ENCODE data around the gene GPR89B. TPM values are rescaled to one million over a fixed set of nuclear protein-coding genes. Genes with fewer than 3 reads are reported as not detected.

Gene GPR89B
- total RNA-seq, result 15.6 and 20.9 TPM in 2 replicates

GRCh38 chr1:147928236-147929132 is at the start of gene GPR89B:
Gene GPR89B (plus strand): TSS chr1:147928420. CDS start chr1:147928537, 117 bp downstream.

GRCh38 chr1:147902253-147902845 is 25.9 kb upstream of the GPR89B start, which contains the start of gene GJA8:
Gene GJA8 (plus strand): TSS chr1:147902795. CDS start chr1:147907956, 5,161 bp downstream.

Other genes starting within 250 kb of the GPR89B start
- gene GJA5, start 167.8 kb upstream of the GPR89B start, total RNA-seq, result 43.9 and 97.3 TPM in 2 replicates
- not detected in 2 replicates for gene GJA8, start 25.6 kb upstream of the GPR89B start, total RNA-seq
- 3.3 and 4.8 TPM in 2 replicates for gene NBPF11, start 223.9 kb downstream of the GPR89B start, total RNA-seq

Measured in endothelial cell of coronary artery (primary cell).